K562 (cell line): Measurements from ENCODE around the gene ATF1. TPM values are rescaled to one million over a fixed set of nuclear protein-coding genes. Genes with fewer than 3 reads are reported as not detected.
A peak's percentile ranks its signal among the peaks of the same experiment; 100 is the strongest.

ENCODE experiments used
- CCAR2 ChIP-seq: fragments of 200-400 bp; formaldehyde crosslinking; IDR thresholded peaks from 2 replicates; pipeline ENCODE4 v1.6.1; 2017; ENCODE audit warnings: mild to moderate bottlenecking, low read depth, low read length
- FOXM1 ChIP-seq, 2 experiments: fragments of 450-650 bp in 1 of 2; sonication (generic) in 1 of 2; formaldehyde crosslinking in 1 of 2; IDR thresholded peaks; 2 replicates each; pipeline versions ENCODE4 v1.6.1 to v1.9.0; 2017 to 2022; ENCODE audit warnings: low read depth in 2 of 2, mild to moderate bottlenecking in 2 of 2, missing genetic modification reagents in 1 of 2, moderate library complexity in 1 of 2
- NCOR1 ChIP-seq: fragments of 450-650 bp; IDR thresholded peaks from 2 replicates; pipeline ENCODE4 v1.6.1; 2016; ENCODE audit warnings: mild to moderate bottlenecking, moderate library complexity
- PCBP2 ChIP-seq: fragments of 200-400 bp; formaldehyde crosslinking; IDR thresholded peaks from 2 replicates; pipeline ENCODE4 v1.6.1; 2018; ENCODE audit warnings: low read length, low read depth, mild to moderate bottlenecking, moderate library complexity; ENCODE audit not compliant: poor library complexity, severe bottlenecking
- RAD51 ChIP-seq: fragments of 450-650 bp; IDR thresholded peaks from 2 replicates; pipeline ENCODE4 v1.7.1; 2016; ENCODE audit warnings: low read depth, mild to moderate bottlenecking, borderline replicate concordance
- RCOR1 ChIP-seq, 2 experiments: IDR thresholded peaks; 2 replicates each; pipeline ENCODE4 v1.6.1; 2012; ENCODE audit warnings: low read depth in 2 of 2, low read length in 2 of 2, borderline replicate concordance in 1 of 2, improper control_type of control experiment in 1 of 2
- RREB1 ChIP-seq: fragments of 250-450 bp; sonication (Bioruptor Pico); IDR thresholded peaks from 2 replicates; pipeline ENCODE4 v1.4.0; 2020
- TCFL5 ChIP-seq: fragments of 250-450 bp; sonication (Bioruptor Pico); conservative IDR thresholded peaks from 2 replicates; pipeline ENCODE4 v1.6.1; 2021; ENCODE audit warnings: mild to moderate bottlenecking, moderate library complexity, matching md5 sums
- TGIF2 ChIP-seq: sonication (generic); formaldehyde crosslinking; IDR thresholded peaks from 2 replicates; pipeline ENCODE4 v1.8.1; 2022; ENCODE audit warnings: mild to moderate bottlenecking, missing genetic modification reagents, moderate library complexity
- ZNF384 ChIP-seq: IDR thresholded peaks from 2 replicates; pipeline ENCODE4 v1.6.1; 2012; ENCODE audit warnings: low read depth, low read length, improper control_type of control experiment
- polyA plus RNA-seq, 8 experiments: library from polyadenylated mRNA; depleted of rRNA in 4 of 8; stranded (reverse) in 5 of 8; unstranded in 3 of 8; fragments of >200 nt; fragmentation: Nextera tagmentation in 2 of 8; fragmentation: Illumina TruSeq in 1 of 8; extraction: Ambion mirVana in 2 of 8; extraction: Trizol in 1 of 8; gene quantifications; 2 replicates each; pipeline versions ENCODE4 v1.2.1 to v1.2.3, GENCODE V29; 2011 to 2014; ENCODE audit warnings: inconsistent platforms in 1 of 8, missing spikeins in 1 of 8
- total RNA-seq, 7 experiments: library from RNA; depleted of rRNA in 6 of 7; stranded (reverse); fragments of >200 nt in 6 of 7; fragmentation: Illumina TruSeq in 2 of 7; extraction: Trizol in 2 of 7; gene quantifications; 2 replicates each; pipeline versions ENCODE4 v1.2.1 to v1.2.3, GENCODE V29; 2011 to 2021; ENCODE audit warnings: low replicate concordance in 1 of 7
- TF ChIP-seq, protein P1 (sequence below): IDR thresholded peaks from 2 replicates; pipeline ENCODE4 v1.6.1; 2011; ENCODE audit warnings: borderline replicate concordance, low read depth, mild to moderate bottlenecking, moderate library complexity, low read length; ENCODE audit not compliant: insufficient read depth, poor library complexity, severe bottlenecking
- TF ChIP-seq, protein P2 (sequence below): sonication (generic); formaldehyde crosslinking; IDR thresholded peaks from 2 replicates; pipeline ENCODE4 v1.4.0; 2020; ENCODE audit warnings: mild to moderate bottlenecking, missing genetic modification reagents
- TF ChIP-seq, protein P3 (sequence below): fragments of 450-650 bp; formaldehyde crosslinking; IDR thresholded peaks from 2 replicates; pipeline ENCODE4 v1.4.0; 2022; ENCODE audit warnings: missing genetic modification characterization

The ATF1 gene
- total and polyA plus RNA-seq, 9 of the 15 experiments (the other 6 are each of a cell fraction or from before 2014, with no cell fraction given), result 19.8 to 83.5 (median 51.4) TPM

- TF ChIP-seq TGIF2 (CRISPR knock-in tag), result no peak
- TF ChIP-seq RREB1 (CRISPR knock-in tag), result no peak
- TF ChIP-seq, protein P1, sequence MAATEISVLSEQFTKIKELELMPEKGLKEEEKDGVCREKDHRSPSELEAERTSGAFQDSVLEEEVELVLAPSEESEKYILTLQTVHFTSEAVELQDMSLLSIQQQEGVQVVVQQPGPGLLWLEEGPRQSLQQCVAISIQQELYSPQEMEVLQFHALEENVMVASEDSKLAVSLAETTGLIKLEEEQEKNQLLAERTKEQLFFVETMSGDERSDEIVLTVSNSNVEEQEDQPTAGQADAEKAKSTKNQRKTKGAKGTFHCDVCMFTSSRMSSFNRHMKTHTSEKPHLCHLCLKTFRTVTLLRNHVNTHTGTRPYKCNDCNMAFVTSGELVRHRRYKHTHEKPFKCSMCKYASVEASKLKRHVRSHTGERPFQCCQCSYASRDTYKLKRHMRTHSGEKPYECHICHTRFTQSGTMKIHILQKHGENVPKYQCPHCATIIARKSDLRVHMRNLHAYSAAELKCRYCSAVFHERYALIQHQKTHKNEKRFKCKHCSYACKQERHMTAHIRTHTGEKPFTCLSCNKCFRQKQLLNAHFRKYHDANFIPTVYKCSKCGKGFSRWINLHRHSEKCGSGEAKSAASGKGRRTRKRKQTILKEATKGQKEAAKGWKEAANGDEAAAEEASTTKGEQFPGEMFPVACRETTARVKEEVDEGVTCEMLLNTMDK, result peak; percentile 68
- TF ChIP-seq PCBP2, result no peak
- TF ChIP-seq RAD51, result no peak
- TF ChIP-seq FOXM1 (IDR thresholded peaks at IDR 0.05; ENCODE audit: low read depth), result 0 out of 2 replicates have a peak, but pooled peaks have one; percentile 22
- no peak for TF ChIP-seq FOXM1 (CRISPR knock-in tag; IDR thresholded peaks at IDR 0.05; ENCODE audit: low read depth)
- TF ChIP-seq CCAR2, result no peak
- TF ChIP-seq, protein P2, sequence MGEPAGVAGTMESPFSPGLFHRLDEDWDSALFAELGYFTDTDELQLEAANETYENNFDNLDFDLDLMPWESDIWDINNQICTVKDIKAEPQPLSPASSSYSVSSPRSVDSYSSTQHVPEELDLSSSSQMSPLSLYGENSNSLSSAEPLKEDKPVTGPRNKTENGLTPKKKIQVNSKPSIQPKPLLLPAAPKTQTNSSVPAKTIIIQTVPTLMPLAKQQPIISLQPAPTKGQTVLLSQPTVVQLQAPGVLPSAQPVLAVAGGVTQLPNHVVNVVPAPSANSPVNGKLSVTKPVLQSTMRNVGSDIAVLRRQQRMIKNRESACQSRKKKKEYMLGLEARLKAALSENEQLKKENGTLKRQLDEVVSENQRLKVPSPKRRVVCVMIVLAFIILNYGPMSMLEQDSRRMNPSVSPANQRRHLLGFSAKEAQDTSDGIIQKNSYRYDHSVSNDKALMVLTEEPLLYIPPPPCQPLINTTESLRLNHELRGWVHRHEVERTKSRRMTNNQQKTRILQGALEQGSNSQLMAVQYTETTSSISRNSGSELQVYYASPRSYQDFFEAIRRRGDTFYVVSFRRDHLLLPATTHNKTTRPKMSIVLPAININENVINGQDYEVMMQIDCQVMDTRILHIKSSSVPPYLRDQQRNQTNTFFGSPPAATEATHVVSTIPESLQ (CRISPR knock-in tag), result no peak
- TF ChIP-seq ZNF384, result no peak
- peak; percentile 32; the same call in 1 of the 2 replicates for TF ChIP-seq NCOR1
- TF ChIP-seq RCOR1 (IDR thresholded peaks at IDR 0.05; ENCODE audit: borderline replicate concordance in 1 of 2, low read depth in 2 of 2, low read length in 2 of 2), result no peak
- no peak for TF ChIP-seq TCFL5 (CRISPR knock-in tag)
- TF ChIP-seq, protein P3, sequence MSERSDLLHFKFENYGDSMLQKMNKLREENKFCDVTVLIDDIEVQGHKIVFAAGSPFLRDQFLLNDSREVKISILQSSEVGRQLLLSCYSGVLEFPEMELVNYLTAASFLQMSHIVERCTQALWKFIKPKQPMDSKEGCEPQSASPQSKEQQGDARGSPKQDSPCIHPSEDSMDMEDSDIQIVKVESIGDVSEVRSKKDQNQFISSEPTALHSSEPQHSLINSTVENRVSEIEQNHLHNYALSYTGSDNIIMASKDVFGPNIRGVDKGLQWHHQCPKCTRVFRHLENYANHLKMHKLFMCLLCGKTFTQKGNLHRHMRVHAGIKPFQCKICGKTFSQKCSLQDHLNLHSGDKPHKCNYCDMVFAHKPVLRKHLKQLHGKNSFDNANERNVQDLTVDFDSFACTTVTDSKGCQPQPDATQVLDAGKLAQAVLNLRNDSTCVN (CRISPR knock-in tag), result no peak
Observed at GRCh38 chr12:50765095-50765911, 1.4 kb downstream of the ATF1 start (continued).
